Duodenal mucosa (tissue), 2 donors: ENCODE data around the gene EBF3.
A peak's percentile ranks its signal among the peaks of the same experiment; 100 is the strongest.

Source experiments
- H3K27ac ChIP-seq: one replicate; pipeline ENCODE4 v1.7.0; 2013; ENCODE audit warnings: low read depth, low read length
- H3K27me3 ChIP-seq, 2 donors: one replicate each; pipeline ENCODE4 v1.7.0; 2013; ENCODE audit warnings: low read length in 2 of 2, control low read depth in 1 of 2; ENCODE audit not compliant: insufficient read depth in 2 of 2, control insufficient read depth in 1 of 2
- H3K36me3 ChIP-seq, 2 donors: one replicate each; pipeline ENCODE4 v1.7.0; 2013; ENCODE audit warnings: low read length in 2 of 2, control low read depth in 1 of 2; ENCODE audit not compliant: insufficient read depth in 2 of 2, control insufficient read depth in 1 of 2
- H3K4me1 ChIP-seq, 2 donors: one replicate each; pipeline ENCODE4 v1.7.0; 2013; ENCODE audit warnings: low read length in 2 of 2, control low read depth in 1 of 2; ENCODE audit not compliant: insufficient read depth in 2 of 2, control insufficient read depth in 1 of 2
- H3K4me3 ChIP-seq, 2 donors: one replicate each; pipeline ENCODE4 v1.7.0; 2013; ENCODE audit warnings: low read length in 2 of 2, low read depth in 1 of 2
- H3K9ac ChIP-seq, 2 donors: one replicate each; pipeline ENCODE4 v1.7.0; 2013; ENCODE audit warnings: low read length in 2 of 2, low read depth in 1 of 2
- H3K9me3 ChIP-seq, 2 donors: one replicate each; pipeline ENCODE4 v1.7.0; 2013; ENCODE audit warnings: low read length in 2 of 2, control low read depth in 1 of 2; ENCODE audit not compliant: control insufficient read depth in 1 of 2

The EBF3 gene

GRCh38 chr10:129864082-129864481 lies 100.0 kb downstream of the EBF3 start:
- Histone ChIP-seq H3K9me3 (no peaks in the 10 kb centered on the region), H3K9ac (no peak overlapping the region), H3K27ac (no peak overlapping the region), H3K4me3 (no peak overlapping the region), H3K27me3 (no peaks in the 10 kb centered on the region), H3K4me1 (no peaks in the 10 kb centered on the region), H3K36me3 (no peaks in the 10 kb centered on the region)

DNA sequence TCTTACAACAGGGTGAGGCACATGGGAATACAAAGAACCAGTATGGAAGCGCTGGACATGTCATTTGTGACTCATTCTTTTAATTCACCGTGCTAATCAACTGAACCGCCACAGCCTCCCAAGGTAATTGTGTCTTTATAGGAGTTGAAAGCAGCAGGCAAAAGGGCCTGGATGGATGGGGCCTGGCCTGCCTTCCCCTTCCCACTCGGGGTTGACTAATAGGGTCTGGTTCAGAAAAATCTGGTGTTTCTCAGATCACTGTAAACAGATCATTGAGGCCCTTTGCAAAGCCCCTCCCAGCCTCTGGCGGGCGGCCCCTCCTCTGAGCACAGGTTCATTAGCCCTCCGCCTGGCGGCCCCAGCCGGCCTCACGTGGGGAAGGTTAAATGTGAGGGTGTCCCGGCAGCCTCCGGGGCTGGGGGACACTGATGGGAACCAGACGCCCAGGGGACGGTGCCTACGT lies 100.8 kb downstream of the EBF3 start:
- Histone ChIP-seq H3K4me1 (no peaks in the 10 kb centered on the region), H3K27ac (no peak overlapping the region), H3K9me3 (no peaks in the 10 kb centered on the region), H3K9ac (no peak overlapping the region), H3K4me3 (no peak overlapping the region), H3K27me3 (no peaks in the 10 kb centered on the region), H3K36me3 (no peaks in the 10 kb centered on the region)

DNA sequence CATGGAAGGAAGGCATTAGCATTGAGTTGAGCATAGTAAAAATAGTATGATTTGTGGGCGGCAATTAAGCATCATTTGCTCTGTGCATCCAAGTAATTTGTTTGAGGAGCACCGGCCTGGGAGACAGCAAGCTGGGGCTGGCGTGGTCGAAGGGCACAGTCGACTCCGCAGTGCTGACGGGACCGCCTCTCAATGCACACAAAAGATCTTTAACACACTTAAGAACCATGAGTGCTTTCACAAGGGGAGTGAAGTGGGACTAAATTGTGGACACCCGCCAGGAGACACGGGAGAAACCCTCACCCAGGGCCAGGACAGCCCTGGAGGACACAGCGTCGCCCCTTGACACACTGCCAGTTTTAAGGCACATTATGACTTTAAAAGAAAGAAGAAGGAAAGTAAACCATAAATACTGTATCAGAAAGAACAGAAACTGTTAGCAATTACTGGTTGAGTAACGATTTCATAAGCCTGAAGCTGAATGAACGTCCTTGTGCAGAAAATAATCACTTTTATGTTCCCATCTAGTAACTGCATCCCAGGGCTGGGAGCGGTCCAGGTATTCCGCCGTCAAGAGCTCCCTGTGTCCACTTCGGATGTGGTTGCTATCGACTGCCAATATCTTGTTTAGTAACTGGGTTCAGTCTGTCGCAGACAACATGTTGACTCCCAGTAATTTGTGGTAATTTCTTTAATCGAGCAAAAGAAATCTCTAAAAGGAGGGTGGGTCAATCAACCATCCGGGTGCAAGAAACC lies 102.1 kb downstream of the EBF3 start:
- Histone ChIP-seq H3K9ac (no peak overlapping the region), H3K4me3 (no peak overlapping the region), H3K9me3 (no peaks in the 10 kb centered on the region), H3K4me1 (no peaks in the 10 kb centered on the region), H3K27ac (no peak overlapping the region), H3K36me3 (no peaks in the 10 kb centered on the region), H3K27me3 (no peaks in the 10 kb centered on the region)

GRCh38 chr10:129860396-129860795 lies 103.7 kb downstream of the EBF3 start:
- H3K9ac ChIP-seq = no peak overlapping the region
- H3K27me3 ChIP-seq = peaks cover 3 to 11% of the 10 kb centered on the region in 2 donors
- peaks cover 0 to 5% of the 10 kb centered on the region in 2 donors for H3K9me3 ChIP-seq
- no peak overlapping the region for H3K4me3 ChIP-seq
- H3K4me1 ChIP-seq = no peaks in the 10 kb centered on the region
- no peaks in the 10 kb centered on the region for H3K36me3 ChIP-seq
- no peak overlapping the region for H3K27ac ChIP-seq

DNA sequence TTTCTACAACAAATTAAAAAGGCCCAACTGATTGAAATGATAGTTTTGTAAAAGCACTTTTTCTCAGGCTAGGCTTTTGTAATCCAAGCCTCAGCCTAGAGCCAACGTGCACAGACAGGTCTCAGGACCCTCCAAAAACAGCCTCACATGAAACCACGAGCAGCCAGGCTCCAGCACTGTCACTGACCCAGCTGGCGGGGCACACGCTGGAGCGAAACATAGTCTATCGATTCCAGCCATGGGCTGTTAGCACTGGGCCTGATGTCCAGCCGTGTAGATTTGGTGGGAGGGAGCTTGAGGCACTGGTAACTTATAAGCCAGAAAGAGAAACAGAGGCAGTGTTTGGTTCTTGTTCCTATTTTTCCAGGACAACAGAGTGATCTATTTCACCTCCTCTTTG lies 104.5 kb downstream of the EBF3 start:
- H3K4me1 ChIP-seq = peaks cover 0 to under 1% of the 10 kb centered on the region in 2 donors
- H3K36me3 ChIP-seq = no peaks in the 10 kb centered on the region
- H3K27ac ChIP-seq = no peak overlapping the region
- H3K9ac ChIP-seq = no peak overlapping the region
- no peak overlapping the region for H3K4me3 ChIP-seq
- peaks cover 0 to 5% of the 10 kb centered on the region in 2 donors for H3K9me3 ChIP-seq
- peaks cover 8 to 15% of the 10 kb centered on the region in 2 donors for H3K27me3 ChIP-seq

GRCh38 chr10:129857242-129857960 lies 106.7 kb downstream of the EBF3 start:
- Histone ChIP-seq H3K27me3 (peaks cover 15 to 20% of the 10 kb centered on the region in 2 donors), H3K27ac (no peak overlapping the region), H3K9me3 (peaks cover 0 to 5% of the 10 kb centered on the region in 2 donors), H3K36me3 (no peaks in the 10 kb centered on the region), H3K9ac (no peak overlapping the region), H3K4me3 (no peak overlapping the region), H3K4me1 (peaks cover 13 to 15% of the 10 kb centered on the region in 2 donors)

- H3K36me3 ChIP-seq = no peaks in the 10 kb centered on the region
- H3K9ac ChIP-seq = no peak overlapping the region
- peaks cover 19 to 27% of the 10 kb centered on the region in 2 donors for H3K27me3 ChIP-seq
- H3K27ac ChIP-seq = no peak overlapping the region
- H3K4me1 ChIP-seq = peaks cover 13 to 15% of the 10 kb centered on the region in 2 donors
- H3K4me3 ChIP-seq = no peak overlapping the region
- H3K9me3 ChIP-seq = peaks cover 0 to 5% of the 10 kb centered on the region in 2 donors
Observed at GRCh38 chr10:129855836-129856563, 108.1 kb downstream of the EBF3 start.

- Histone ChIP-seq H3K9me3 (peaks cover 0 to 5% of the 10 kb centered on the region in 2 donors), H3K36me3 (no peaks in the 10 kb centered on the region), H3K4me3 (no peak overlapping the region), H3K27ac (no peak overlapping the region), H3K27me3 (peaks cover 29 to 36% of the 10 kb centered on the region in 2 donors), H3K9ac (no peak overlapping the region), H3K4me1 (peaks cover 13 to 15% of the 10 kb centered on the region in 2 donors)
Observed at GRCh38 chr10:129854796-129855705, 109.0 kb downstream of the EBF3 start.

- Histone ChIP-seq H3K9ac (no peak overlapping the region), H3K9me3 (peaks cover 0 to 5% of the 10 kb centered on the region in 2 donors), H3K36me3 (no peaks in the 10 kb centered on the region), H3K4me1 (peaks cover 13 to 15% of the 10 kb centered on the region in 2 donors), H3K4me3 (peak overlapping the region in 1 of 2 donors; percentile 30), H3K27me3 (peaks cover 29 to 40% of the 10 kb centered on the region in 2 donors), H3K27ac (no peak overlapping the region)
Observed at GRCh38 chr10:129854158-129854557, 109.9 kb downstream of the EBF3 start.
